GM18520 (cell line): ENCODE results near the gene TAP1.
"Not testable (repeated sequence)": the region's sequence is repeated elsewhere in the genome, so short reads cannot be mapped to it uniquely, and the experiment has no call there.

Experiments
- ATAC-seq: cut with Tn5 transposase; IDR thresholded peaks from one replicate; pipeline ENCODE4 v1.9.1; 2021; ENCODE audit not compliant: unreplicated experiment

TAP1 gene

GRCh38 chr6:32805404-32805803, 48.1 kb downstream of the TAP1 start:
- ATAC-seq = not testable (repeated sequence)

DNA sequence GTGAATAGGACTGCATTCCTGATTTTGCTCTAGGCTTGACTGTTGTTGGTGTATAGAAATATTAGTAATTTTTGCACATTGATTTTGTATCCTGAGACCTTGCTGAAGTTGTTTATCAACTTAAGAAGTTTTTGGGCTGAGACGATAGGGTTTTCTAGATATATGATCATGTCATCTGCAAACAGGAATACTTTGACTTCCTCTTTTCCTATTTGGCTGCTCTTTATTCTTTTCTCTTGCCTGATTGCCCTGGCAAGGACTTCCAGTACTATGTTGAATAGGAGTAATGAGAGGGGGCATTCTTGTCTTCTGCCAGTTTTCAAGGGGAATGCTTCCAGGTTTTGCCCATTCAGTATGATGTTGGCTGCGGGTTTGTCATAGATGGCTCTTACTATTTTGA, 50.1 kb downstream of the TAP1 start:
- ATAC-seq = no peak

- ATAC-seq = no peak
Observed at GRCh38 chr6:32799740-32800139, 53.8 kb downstream of the TAP1 start.

- no peak for ATAC-seq
Observed at GRCh38 chr6:32799168-32799567, 54.3 kb downstream of the TAP1 start.

DNA sequence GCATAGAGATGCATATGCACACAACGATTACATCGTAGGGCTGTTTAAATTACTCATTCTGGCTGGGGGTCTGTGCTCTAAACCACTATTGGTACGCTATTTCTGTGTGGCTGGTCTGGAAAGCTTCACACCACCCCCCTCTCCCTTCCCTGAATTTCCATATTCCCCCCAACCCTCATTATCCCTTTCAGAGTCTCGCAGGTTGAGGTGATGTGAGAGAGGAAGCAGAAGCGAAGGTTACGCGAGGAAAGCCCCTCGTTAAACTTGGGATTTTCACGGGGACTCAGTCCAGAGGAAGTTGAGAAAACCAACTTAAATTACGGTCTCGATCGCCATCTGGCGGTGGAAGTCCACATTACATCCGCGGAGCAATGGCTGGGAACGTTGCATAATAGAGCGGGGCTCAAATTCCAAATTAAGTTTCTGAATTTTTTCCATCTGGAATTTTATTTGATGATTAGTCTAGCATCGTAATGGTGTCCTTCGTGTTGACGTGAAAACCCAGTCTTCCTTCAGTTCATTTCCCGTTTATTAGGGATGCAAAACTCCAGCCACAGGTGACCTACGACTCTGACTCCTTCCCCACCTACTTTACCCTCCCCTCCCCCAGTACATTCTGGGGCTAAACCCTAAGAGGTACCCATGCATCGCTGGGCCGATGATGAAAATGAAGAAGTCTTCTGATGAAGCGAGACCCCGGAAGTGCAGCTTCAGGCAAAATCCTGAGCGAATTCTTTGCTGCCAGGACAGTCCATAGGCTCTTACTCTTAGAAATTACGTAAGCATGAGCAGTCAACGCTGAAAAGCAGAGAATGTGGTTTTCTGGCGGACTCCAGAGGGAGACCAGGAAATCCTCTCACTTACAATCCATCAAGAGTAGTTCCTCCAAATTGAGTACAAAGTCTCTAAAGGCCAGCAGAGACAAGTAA, 56.4 kb downstream of the TAP1 start:
- no peak for ATAC-seq
